HG02610 (cell line): ENCODE results near the gene RALGPS1.

Experiments
- ATAC-seq: cut with Tn5 transposase; IDR thresholded peaks from one replicate; pipeline ENCODE4 v1.9.1; 2021; ENCODE audit warnings: mild to moderate bottlenecking, moderate library complexity; ENCODE audit not compliant: unreplicated experiment

The RALGPS1 gene

GRCh38 chr9:127050152-127050551 lies 135.6 kb downstream of the RALGPS1 start:
- no peak for ATAC-seq

GRCh38 chr9:127050591-127051001 lies 136.0 kb downstream of the RALGPS1 start:
- no peak for ATAC-seq

GRCh38 chr9:127051881-127052595 lies 137.5 kb downstream of the RALGPS1 start:
- ATAC-seq: no peak

GRCh38 chr9:127053057-127053821 lies 138.7 kb downstream of the RALGPS1 start:
- no peak for ATAC-seq

- ATAC-seq: no peak
Observed at GRCh38 chr9:127053960-127054359, 139.4 kb downstream of the RALGPS1 start.

GRCh38 chr9:127055745-127056402 lies 141.3 kb downstream of the RALGPS1 start:
- ATAC-seq: no peak

- ATAC-seq: no peak
Observed at GRCh38 chr9:127056446-127056845, 141.9 kb downstream of the RALGPS1 start.

GRCh38 chr9:127058011-127058644 lies 143.5 kb downstream of the RALGPS1 start:
- ATAC-seq: no peak

- no peak for ATAC-seq
Observed at GRCh38 chr9:127058645-127059021, 144.1 kb downstream of the RALGPS1 start.

- ATAC-seq: no peak
Observed at GRCh38 chr9:127059030-127059429, 144.4 kb downstream of the RALGPS1 start.

GRCh38 chr9:127059765-127060361 lies 145.3 kb downstream of the RALGPS1 start:
- peak; percentile 41 for ATAC-seq

- no peak for ATAC-seq
Observed at GRCh38 chr9:127061411-127061810, 146.8 kb downstream of the RALGPS1 start.

- no peak for ATAC-seq
Observed at GRCh38 chr9:127064335-127064734, 149.8 kb downstream of the RALGPS1 start.

- no peak for ATAC-seq
Observed at GRCh38 chr9:127065592-127065991, 151.0 kb downstream of the RALGPS1 start.

- no peak for ATAC-seq
Observed at GRCh38 chr9:127066060-127066850, 151.7 kb downstream of the RALGPS1 start.

- no peak for ATAC-seq
Observed at GRCh38 chr9:127066851-127067136, 152.2 kb downstream of the RALGPS1 start.

GRCh38 chr9:127067603-127068220 lies 153.1 kb downstream of the RALGPS1 start:
- ATAC-seq: no peak

GRCh38 chr9:127074561-127075548 lies 160.3 kb downstream of the RALGPS1 start:
- ATAC-seq: no peak
